GM18861 (cell line): ENCODE data around the gene ERICH2.
A peak's percentile ranks its signal among the peaks of the same experiment; 100 is the strongest.

Source experiments
- ATAC-seq: cut with Tn5 transposase; IDR thresholded peaks from one replicate; pipeline ENCODE4 v1.9.1; 2021; ENCODE audit not compliant: unreplicated experiment

ERICH2 gene

GRCh38 chr2:170816504-170817092, 46.4 kb downstream of the ERICH2 start, which contains the start of gene GAD1:
Gene GAD1, plus strand, starts transcription at chr2:170816887. Its CDS starts 1,705 bp downstream, at chr2:170818592.
- ATAC-seq, result peak; percentile 43

- no peak for ATAC-seq
These were observed 47.2 kb downstream of the ERICH2 start for GRCh38 chr2:170817093-170818035.

- no peak for ATAC-seq
These were observed 48.0 kb downstream of the ERICH2 start for GRCh38 chr2:170818036-170818751.

GRCh38 chr2:170818752-170819470, 48.7 kb downstream of the ERICH2 start:
- ATAC-seq, result no peak

- no peak for ATAC-seq
These were observed 49.8 kb downstream of the ERICH2 start for GRCh38 chr2:170819680-170820664.

GRCh38 chr2:170820757-170821530, 50.8 kb downstream of the ERICH2 start:
- peak; percentile 51 for ATAC-seq

GRCh38 chr2:170821531-170822289, 51.5 kb downstream of the ERICH2 start:
- no peak for ATAC-seq

GRCh38 chr2:170822290-170823087, 52.3 kb downstream of the ERICH2 start:
- ATAC-seq, result no peak

GRCh38 chr2:170823088-170823897, 53.1 kb downstream of the ERICH2 start:
- ATAC-seq, result no peak

- ATAC-seq, result no peak
These were observed 53.7 kb downstream of the ERICH2 start for GRCh38 chr2:170823898-170824215.

GRCh38 chr2:170824526-170825015, 54.4 kb downstream of the ERICH2 start:
- ATAC-seq, result no peak

- ATAC-seq, result no peak
These were observed 57.8 kb downstream of the ERICH2 start for GRCh38 chr2:170827841-170828532.

- no peak for ATAC-seq
These were observed 58.3 kb downstream of the ERICH2 start for GRCh38 chr2:170828533-170828916.

GRCh38 chr2:170829036-170829435, 58.9 kb downstream of the ERICH2 start:
- no peak for ATAC-seq

- ATAC-seq, result no peak
These were observed 60.0 kb downstream of the ERICH2 start for GRCh38 chr2:170830166-170830565.

- no peak for ATAC-seq
These were observed 60.9 kb downstream of the ERICH2 start for GRCh38 chr2:170831115-170831514.
